ENCODE measurements around the gene LSM2. TPM values are rescaled to one million over a fixed set of nuclear protein-coding genes. Genes with fewer than 3 reads are reported as not detected.
"Not testable (repeated sequence)": the region's sequence is repeated elsewhere in the genome, so short reads cannot be mapped to it uniquely, and the experiment has no call there.

LSM2 gene
- total RNA-seq, 2 donors from 2014 or later = 122 to 123 TPM

- Mint-ChIP-seq H3K36me3 (ENCODE audit: insufficient read depth in 2 of 2) (peaks cover 23 to 46% of the 10 kb centered on the region in 2 donors), H3K27ac (peak overlapping the region; percentile 97), H3K9me3 (no peaks in the 10 kb centered on the region), H3K4me3 (peak overlapping the region; percentile 86 to 97), H3K4me1 (ENCODE audit: low read depth) (peaks cover 54% of the 10 kb centered on the region), H3K27me3 (ENCODE audit: low read depth) (no peaks in the 10 kb centered on the region)
- ATAC-seq (replicated peaks in 1 of 2) (no peak), DNase-seq (no peak)
Measured at GRCh38 chr6:31836474-31837368, 30.0 kb upstream of the LSM2 start.

DNA sequence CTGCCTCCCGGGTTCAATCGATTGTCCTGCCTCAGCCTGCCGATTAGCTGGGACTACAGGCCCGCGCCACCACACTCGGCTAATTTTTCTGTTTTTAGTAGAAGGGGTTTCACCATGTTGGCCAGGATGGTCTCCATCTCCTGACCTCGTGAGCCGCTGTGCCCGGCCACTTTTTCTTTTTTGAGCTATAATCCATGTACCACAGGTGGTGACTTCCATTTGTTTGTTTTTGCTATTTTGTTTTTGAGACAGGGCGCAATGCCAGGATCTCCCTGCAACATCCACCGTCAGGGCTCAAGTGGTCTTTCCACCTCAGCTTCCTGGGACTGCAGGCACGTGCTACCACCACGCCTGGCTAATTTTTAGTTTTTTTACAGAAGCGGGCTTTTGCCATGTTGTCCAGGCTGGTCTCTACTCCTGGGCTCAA is 29.3 kb upstream of the LSM2 start:
- ATAC-seq (replicated peaks in 1 of 2) (no peak), DNase-seq (no peak)
- peak overlapping the region; percentile 86 to 97 for H3K4me3 Mint-ChIP-seq
- peaks cover 23 to 44% of the 10 kb centered on the region in 2 donors for H3K36me3 Mint-ChIP-seq (ENCODE audit: insufficient read depth in 2 of 2)
- peaks cover 56% of the 10 kb centered on the region for H3K4me1 Mint-ChIP-seq (ENCODE audit: low read depth)
- peak overlapping the region; percentile 97 for H3K27ac Mint-ChIP-seq
- H3K27me3 Mint-ChIP-seq (ENCODE audit: low read depth) = no peaks in the 10 kb centered on the region
- no peaks in the 10 kb centered on the region for H3K9me3 Mint-ChIP-seq

GRCh38 chr6:31834367-31835250 is 27.8 kb upstream of the LSM2 start:
- H3K4me1 Mint-ChIP-seq (ENCODE audit: low read depth) = peaks cover 68% of the 10 kb centered on the region
- H3K27me3 Mint-ChIP-seq (ENCODE audit: low read depth) = no peaks in the 10 kb centered on the region
- ATAC-seq (replicated peaks in 1 of 2) = peak; percentile 65
- no peaks in the 10 kb centered on the region for H3K9me3 Mint-ChIP-seq
- peak; percentile 80 to 83 for DNase-seq
- peaks cover 25 to 36% of the 10 kb centered on the region in 2 donors for H3K36me3 Mint-ChIP-seq (ENCODE audit: insufficient read depth in 2 of 2)
- H3K27ac Mint-ChIP-seq = peak overlapping the region; percentile 97
- peak overlapping the region; percentile 86 to 97 for H3K4me3 Mint-ChIP-seq

GRCh38 chr6:31831350-31832215 is 24.8 kb upstream of the LSM2 start:
- Mint-ChIP-seq H3K36me3 (ENCODE audit: insufficient read depth in 2 of 2) (peaks cover 16 to 21% of the 10 kb centered on the region in 2 donors), H3K27me3 (ENCODE audit: low read depth) (no peaks in the 10 kb centered on the region), H3K9me3 (no peaks in the 10 kb centered on the region), H3K4me1 (ENCODE audit: low read depth) (peaks cover 46% of the 10 kb centered on the region), H3K27ac (peak overlapping the region; percentile 97), H3K4me3 (peak overlapping the region; percentile 96)
- no peak for DNase-seq
- no peak for ATAC-seq (replicated peaks in 1 of 2)

DNA sequence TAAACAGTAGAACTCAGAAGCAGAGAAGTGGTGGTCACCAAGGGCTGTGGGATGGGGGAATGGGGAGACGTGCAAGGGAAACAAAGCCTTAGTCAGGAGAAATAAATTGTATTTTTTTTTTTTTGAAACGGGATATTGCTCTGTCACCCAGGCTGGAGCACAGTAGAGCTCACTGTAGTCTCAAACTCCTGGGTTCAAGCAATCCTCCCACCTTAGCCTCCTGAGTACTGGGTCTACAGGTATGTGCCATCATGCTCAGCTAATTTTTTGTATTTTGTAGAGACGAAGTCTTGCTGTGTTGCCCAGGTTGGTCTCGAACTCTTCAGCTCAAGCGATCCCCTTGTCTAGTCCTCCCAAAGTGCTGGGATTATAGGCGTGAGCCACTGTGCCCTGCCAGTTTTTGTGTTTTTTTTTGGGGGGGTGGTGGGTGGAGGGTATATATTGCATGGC is 24.1 kb upstream of the LSM2 start:
- Mint-ChIP-seq H3K4me3 (peak overlapping the region; percentile 96), H3K4me1 (ENCODE audit: low read depth) (peaks cover 43% of the 10 kb centered on the region), H3K9me3 (no peaks in the 10 kb centered on the region), H3K27me3 (ENCODE audit: low read depth) (no peaks in the 10 kb centered on the region), H3K27ac (peak overlapping the region; percentile 97), H3K36me3 (ENCODE audit: insufficient read depth in 2 of 2) (peaks cover 11 to 14% of the 10 kb centered on the region in 2 donors)
- ATAC-seq (replicated peaks in 1 of 2) (no peak), DNase-seq (no peak)

GRCh38 chr6:31829633-31830283 is 23.0 kb upstream of the LSM2 start:
- no peaks in the 10 kb centered on the region for H3K27me3 Mint-ChIP-seq (ENCODE audit: low read depth)
- no peak for ATAC-seq (replicated peaks in 1 of 2)
- DNase-seq = no peak

GRCh38 chr6:31827286-31828079 is 20.7 kb upstream of the LSM2 start, which contains the start of gene HSPA1B:
Gene HSPA1B (plus strand): TSS chr6:31827738. CDS start chr6:31827951, 213 bp downstream.
- H3K27ac Mint-ChIP-seq = peak within 1 kb of the TSS; percentile 89
- H3K4me3 Mint-ChIP-seq = peak within 1 kb of the TSS; percentile 90 to 94
- no peaks in the 10 kb centered on the region for H3K9me3 Mint-ChIP-seq
- no peaks in the 10 kb centered on the region for H3K27me3 Mint-ChIP-seq (ENCODE audit: low read depth)
- H3K36me3 Mint-ChIP-seq (ENCODE audit: insufficient read depth in 2 of 2) = peaks cover 2 to 4% of the 10 kb centered on the region in 2 donors
- ATAC-seq (replicated peaks in 1 of 2) (peak; percentile 75 to 77), DNase-seq (peak; percentile 91 to 95)
- H3K4me1 Mint-ChIP-seq (ENCODE audit: low read depth) = peaks cover 53% of the 10 kb centered on the region

More at GRCh38 chr6:31829633-31830283, 23.0 kb upstream of the LSM2 start:
- H3K9me3 Mint-ChIP-seq = no peaks in the 10 kb centered on the region
- peak overlapping the region; percentile 97 for H3K27ac Mint-ChIP-seq
- peak overlapping the region; percentile 96 for H3K4me3 Mint-ChIP-seq
- peaks cover 53% of the 10 kb centered on the region for H3K4me1 Mint-ChIP-seq (ENCODE audit: low read depth)
- peaks cover 4 to 6% of the 10 kb centered on the region in 2 donors for H3K36me3 Mint-ChIP-seq (ENCODE audit: insufficient read depth in 2 of 2)

DNA sequence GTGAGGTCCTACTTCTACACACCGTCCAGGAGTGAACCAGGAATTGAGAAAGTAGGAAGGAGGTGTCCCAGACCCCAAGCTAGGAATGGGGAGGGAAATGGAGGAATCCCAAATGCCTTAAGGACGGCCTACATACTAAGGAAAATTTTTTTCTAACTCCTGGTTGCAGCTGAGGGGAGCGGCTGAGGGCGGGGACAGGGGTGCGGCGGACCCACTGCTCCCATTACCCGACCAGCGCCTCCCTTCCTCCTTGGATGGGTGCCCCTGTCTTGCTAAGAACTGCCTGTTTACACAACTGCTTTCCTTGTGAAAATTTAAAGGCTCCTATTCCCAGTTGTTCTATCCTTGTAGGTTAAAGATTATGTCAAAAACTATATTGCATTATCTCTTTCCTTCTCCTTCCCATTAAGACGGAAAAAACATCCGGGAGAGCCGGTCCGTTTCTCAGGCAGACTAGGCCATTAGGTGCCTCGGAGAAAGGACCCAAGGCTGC is 20.1 kb upstream of the LSM2 start:
- H3K27me3 Mint-ChIP-seq (ENCODE audit: low read depth) = no peaks in the 10 kb centered on the region
- peak overlapping the region; percentile 90 to 94 for H3K4me3 Mint-ChIP-seq
- DNase-seq = peak; percentile 62
- ATAC-seq (replicated peaks in 1 of 2) = peak; percentile 12 to 16
- H3K27ac Mint-ChIP-seq = peak overlapping the region; percentile 89
- H3K9me3 Mint-ChIP-seq = no peaks in the 10 kb centered on the region
- peaks cover 59% of the 10 kb centered on the region for H3K4me1 Mint-ChIP-seq (ENCODE audit: low read depth)
- H3K36me3 Mint-ChIP-seq (ENCODE audit: insufficient read depth in 2 of 2) = peaks cover 2 to 4% of the 10 kb centered on the region in 2 donors

GRCh38 chr6:31825553-31825952 is 18.8 kb upstream of the LSM2 start:
- H3K27me3 Mint-ChIP-seq (ENCODE audit: low read depth) = no peaks in the 10 kb centered on the region
- H3K4me1 Mint-ChIP-seq (ENCODE audit: low read depth) = peaks cover 60% of the 10 kb centered on the region
- ATAC-seq (replicated peaks in 1 of 2) (no peak), DNase-seq (no peak)
- H3K36me3 Mint-ChIP-seq (ENCODE audit: insufficient read depth in 2 of 2) = peaks cover 2 to 4% of the 10 kb centered on the region in 2 donors
- H3K4me3 Mint-ChIP-seq = peak overlapping the region; percentile 90 to 94
- no peaks in the 10 kb centered on the region for H3K9me3 Mint-ChIP-seq
- peak overlapping the region; percentile 89 for H3K27ac Mint-ChIP-seq

DNA sequence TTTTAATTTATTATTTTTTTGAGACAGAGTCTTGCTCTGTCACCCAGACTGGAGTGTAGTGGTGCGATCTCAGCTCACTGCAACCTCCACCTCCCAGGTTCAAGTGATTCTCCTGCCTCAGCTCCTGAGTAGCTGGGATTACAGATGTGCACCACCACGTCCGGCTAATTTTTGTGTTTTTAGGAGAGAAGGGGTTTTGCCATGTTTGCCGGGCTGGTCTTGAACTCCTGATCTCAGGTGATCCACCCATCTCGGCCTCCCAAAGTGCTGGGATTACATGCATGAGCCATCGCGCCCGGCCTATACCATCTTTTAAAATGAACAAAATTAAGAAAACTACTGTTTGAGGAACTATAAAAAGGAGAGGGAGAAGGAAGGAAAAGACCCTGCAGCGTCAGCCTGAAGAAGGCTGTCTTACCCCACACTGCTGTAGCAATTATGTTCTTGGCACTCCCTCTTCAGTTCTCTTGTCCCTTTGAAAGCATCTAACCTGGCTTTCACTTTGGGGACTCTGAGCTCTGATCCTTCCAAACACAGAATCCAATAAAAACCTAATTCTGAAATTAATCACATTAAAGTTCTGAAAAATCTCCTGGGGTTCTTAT is 16.9 kb upstream of the LSM2 start:
- not testable (repeated sequence) for H3K27ac Mint-ChIP-seq

More for the DNA sequence above, 16.9 kb upstream of the LSM2 start:
- H3K27me3 Mint-ChIP-seq (ENCODE audit: low read depth); H3K9me3 Mint-ChIP-seq; ATAC-seq (replicated peaks in 1 of 2); DNase-seq; H3K36me3 Mint-ChIP-seq (ENCODE audit: insufficient read depth in 2 of 2): not testable (repeated sequence)
- Mint-ChIP-seq H3K4me3 (peak overlapping the region in 1 of 2 donors; percentile 52), H3K4me1 (ENCODE audit: low read depth) (peaks cover 63% of the 10 kb centered on the region)

All from activated T-cell treated with anti-CD3 and anti-CD28 coated beads, Interleukin-2, amount 50 U/mL, for 72 hours (primary cell).